Lung (tissue), 12 donors: ENCODE measurements around the gene TAF4. TPM values are rescaled to one million over a fixed set of nuclear protein-coding genes. Genes with fewer than 3 reads are reported as not detected.

ENCODE experiments used
- ATAC-seq: fragments of 200-7000 bp; cut with Tn5 transposase; one replicate; pipeline ENCODE4 v1.9.1; 2020; ENCODE audit warnings: moderate number of reproducible peaks; ENCODE audit not compliant: insufficient read depth, low FRiP score
- DNase-seq, 3 donors: peaks; one replicate each; pipeline ENCODE4 v3.0.0-alpha.2; 2013 to 2017
- H3K27ac ChIP-seq, 2 donors: one replicate each; pipeline ENCODE4 v1.5.1; 2013; ENCODE audit warnings: mild to moderate bottlenecking in 2 of 2, moderate library complexity in 2 of 2, control low read depth in 1 of 2, inconsistent platforms in 1 of 2, low read depth in 1 of 2, low read length in 1 of 2
- H3K27me3 ChIP-seq, 3 donors: one replicate each; pipeline ENCODE4 v1.5.1; 2013; ENCODE audit warnings: low read length in 2 of 3; ENCODE audit not compliant: control insufficient read depth in 3 of 3, insufficient read depth in 3 of 3
- H3K36me3 ChIP-seq, 4 donors: one replicate each; pipeline ENCODE4 v1.5.1; 2013; ENCODE audit warnings: low read length in 4 of 4, mild to moderate bottlenecking in 1 of 4, moderate library complexity in 1 of 4; ENCODE audit not compliant: control insufficient read depth in 4 of 4, insufficient read depth in 4 of 4
- H3K4me1 ChIP-seq, 5 donors: one replicate each; pipeline ENCODE4 v1.5.1; 2013; ENCODE audit warnings: low read length in 5 of 5, mild to moderate bottlenecking in 2 of 5, moderate library complexity in 1 of 5; ENCODE audit not compliant: control insufficient read depth in 5 of 5, insufficient read depth in 5 of 5
- H3K4me3 ChIP-seq: one replicate; pipeline ENCODE4 v1.5.1; 2013; ENCODE audit warnings: mild to moderate bottlenecking, control low read depth, moderate library complexity
- H3K9ac ChIP-seq, 2 donors: one replicate each; pipeline ENCODE4 v1.5.1; 2013; ENCODE audit warnings: low read length in 2 of 2, control low read depth in 1 of 2; ENCODE audit not compliant: insufficient read depth in 1 of 2
- H3K9me3 ChIP-seq, 4 donors: one replicate each; pipeline ENCODE4 v1.5.1; 2013; ENCODE audit warnings: low read length in 3 of 4, mild to moderate bottlenecking in 1 of 4, moderate library complexity in 1 of 4; ENCODE audit not compliant: control insufficient read depth in 4 of 4, insufficient read depth in 3 of 4
- CTCF ChIP-seq: IDR thresholded peaks from 2 replicates; pipeline ENCODE4 v1.5.1; 2012; ENCODE audit warnings: mild to moderate bottlenecking; ENCODE audit errors: control extremely low read depth, extremely low read depth
- WGBS, 2 donors: extraction: QIAGEN DNeasy Blood & Tissue Kit; methylation state at CpG; one replicate each; pipeline ENCODE4 v1.1.7; 2013; 5-methylcytosine and 5-hydroxymethylcytosine counted together
- polyA plus RNA-seq, 2 donors: library from polyadenylated mRNA; stranded (reverse); fragments of 200-250 nt; gene quantifications; one replicate each; pipeline ENCODE4 v1.2.1, GENCODE V29; 2013
- total RNA-seq, 2 donors: library from RNA; depleted of rRNA in 1 of 2; stranded (reverse); fragments of >200 nt in 1 of 2; gene quantifications; one replicate each; pipeline ENCODE4 v1.2.1, GENCODE V29; 2014 to 2021
- donor health status: control.
- donor health status: control.
- donor health status: Bipolar disorder and iron deficiency.
- donor health status: healthy.
- donor health status: DM: yes; HTN: yes; CAD: no.

TAF4 gene
- total and polyA plus RNA-seq, 4 donors = 5.4 to 20.3 (median 10.9) TPM

GRCh38 chr20:62045529-62046285 is 20.0 kb downstream of the TAF4 start:
- Histone ChIP-seq H3K27ac (no peak overlapping the region), H3K4me3 (no peak overlapping the region), H3K4me1 (peaks cover 3 to 7% (median 6%) of the 10 kb centered on the region in 5 donors), H3K36me3 (no peaks in the 10 kb centered on the region), H3K27me3 (no peaks in the 10 kb centered on the region), H3K9ac (no peak overlapping the region), H3K9me3 (no peaks in the 10 kb centered on the region)
- ATAC-seq (no peak), DNase-seq (no peak)
- no peak for TF ChIP-seq CTCF
- 67 to 84% methylated on average over 22 of the region's 22 CpGs for WGBS, 2 donors

- ATAC-seq (no peak), DNase-seq (no peak)
- Histone ChIP-seq H3K27ac (no peak overlapping the region), H3K36me3 (no peaks in the 10 kb centered on the region), H3K4me3 (no peak overlapping the region), H3K4me1 (peaks cover 3 to 7% (median 6%) of the 10 kb centered on the region in 5 donors), H3K27me3 (no peaks in the 10 kb centered on the region), H3K9me3 (no peaks in the 10 kb centered on the region), H3K9ac (peak overlapping the region in 1 of 2 donors; percentile 43)
- no peak for TF ChIP-seq CTCF
- 91 to 94% methylated on average over 20 of the region's 20 CpGs for WGBS, 2 donors
These were observed 20.6 kb downstream of the TAF4 start for GRCh38 chr20:62045118-62045517.

GRCh38 chr20:62044631-62045030 is 21.1 kb downstream of the TAF4 start:
- H3K4me3 ChIP-seq = no peak overlapping the region
- TF ChIP-seq CTCF = no peak
- no peaks in the 10 kb centered on the region for H3K27me3 ChIP-seq
- no peak overlapping the region for H3K27ac ChIP-seq
- ATAC-seq (no peak), DNase-seq (peak; percentile 51 to 58 (median 57))
- peak overlapping the region in 1 of 2 donors; percentile 43 for H3K9ac ChIP-seq
- 51 to 58% methylated on average over 6 of the region's 6 CpGs for WGBS, 2 donors
- no peaks in the 10 kb centered on the region for H3K36me3 ChIP-seq
- peaks cover 3 to 7% (median 6%) of the 10 kb centered on the region in 5 donors for H3K4me1 ChIP-seq
- no peaks in the 10 kb centered on the region for H3K9me3 ChIP-seq
